ENCODE data around the gene DAND5. TPM values are rescaled to one million over a fixed set of nuclear protein-coding genes. Genes with fewer than 3 reads are reported as not detected.
A peak's percentile ranks its signal among the peaks of the same experiment; 100 is the strongest.
"Not testable (repeated sequence)": the region's sequence is repeated elsewhere in the genome, so short reads cannot be mapped to it uniquely, and the experiment has no call there.

Gene DAND5
- total RNA-seq, 2 experiments from 2014 or later: not detected

- not testable (repeated sequence) for H3K36me3 Mint-ChIP-seq (ENCODE audit: low read depth); DNase-seq; H3K9me3 Mint-ChIP-seq; H3K4me3 Mint-ChIP-seq; H3K4me1 Mint-ChIP-seq (ENCODE audit: low read depth); H3K27ac Mint-ChIP-seq; H3K27me3 Mint-ChIP-seq (ENCODE audit: low read depth)
- CTCF ChIA-PET: interaction anchor here (0.8 to 8.9 kb wide), 12 partner anchors 9 to 119 kb away, joined by 3 to 110 read pairs (median 16); no protein-coding TSS in a partner anchor
- intact Hi-C loops (cut with micrococcal nuclease): loop anchor here (5.0 kb wide), 1 partner anchor 456 kb away; no protein-coding TSS in a partner anchor
These were observed 6.7 kb downstream of the DAND5 start for GRCh38 chr19:12976109-12976508.

GRCh38 chr19:12979974-12980373, 10.6 kb downstream of the DAND5 start:
- intact Hi-C loops (cut with micrococcal nuclease): loop anchor here (2.0 to 5.0 kb wide), 2 partner anchors 283 to 452 kb away; no protein-coding TSS in a partner anchor
- no peak overlapping the region for H3K27ac Mint-ChIP-seq
- H3K9me3 Mint-ChIP-seq: no peaks in the 10 kb centered on the region
- CTCF ChIA-PET: interaction anchor here (0.9 to 8.9 kb wide), 6 partner anchors 15 to 115 kb away, joined by 3 to 110 read pairs (median 42); no protein-coding TSS in a partner anchor
- H3K27me3 Mint-ChIP-seq (ENCODE audit: low read depth): peaks cover 10% of the 10 kb centered on the region
- no peak overlapping the region for H3K4me3 Mint-ChIP-seq
- no peaks in the 10 kb centered on the region for H3K36me3 Mint-ChIP-seq (ENCODE audit: low read depth)
- H3K4me1 Mint-ChIP-seq (ENCODE audit: low read depth): no peaks in the 10 kb centered on the region
- DNase-seq: no peak

- peaks cover 7% of the 10 kb centered on the region for H3K27me3 Mint-ChIP-seq (ENCODE audit: low read depth)
- DNase-seq: no peak
- H3K27ac Mint-ChIP-seq: no peak overlapping the region
- CTCF ChIA-PET: interaction anchor here (0.9 to 5.3 kb wide), 7 partner anchors 15 to 117 kb away, joined by 3 to 53 read pairs (median 4); no protein-coding TSS in a partner anchor
- no peak overlapping the region for H3K4me3 Mint-ChIP-seq
- H3K9me3 Mint-ChIP-seq: no peaks in the 10 kb centered on the region
- intact Hi-C loops (cut with micrococcal nuclease): loop anchor here (1.0 to 2.0 kb wide), 3 partner anchors 48 to 79 kb away; no protein-coding TSS in a partner anchor
- no peaks in the 10 kb centered on the region for H3K36me3 Mint-ChIP-seq (ENCODE audit: low read depth)
- H3K4me1 Mint-ChIP-seq (ENCODE audit: low read depth): no peaks in the 10 kb centered on the region
These were observed 13.3 kb downstream of the DAND5 start for GRCh38 chr19:12982648-12983047.

- Mint-ChIP-seq H3K27ac (no peak overlapping the region), H3K4me1 (ENCODE audit: low read depth) (no peaks in the 10 kb centered on the region)
- CTCF ChIA-PET: interaction anchor here (0.9 to 5.3 kb wide), 8 partner anchors 15 to 116 kb away, joined by 3 to 53 read pairs (median 4); no protein-coding TSS in a partner anchor
These were observed 13.7 kb downstream of the DAND5 start for GRCh38 chr19:12983091-12983490.

GRCh38 chr19:12983542-12984142, 14.3 kb downstream of the DAND5 start:
- intact Hi-C loops (cut with micrococcal nuclease): loop anchor here (1.0 to 2.0 kb wide), 3 partner anchors 47 to 78 kb away; no protein-coding TSS in a partner anchor
- Mint-ChIP-seq H3K27me3 (ENCODE audit: low read depth) (no peaks in the 10 kb centered on the region), H3K4me1 (ENCODE audit: low read depth) (no peaks in the 10 kb centered on the region), H3K36me3 (ENCODE audit: low read depth) (no peaks in the 10 kb centered on the region), H3K4me3 (no peak overlapping the region), H3K27ac (no peak overlapping the region), H3K9me3 (no peaks in the 10 kb centered on the region)
- CTCF ChIA-PET: interaction anchor here (0.6 to 5.3 kb wide), 7 partner anchors 16 to 746 kb away, joined by 3 to 53 read pairs (median 4); no protein-coding TSS in a partner anchor
- peak; percentile 81 for DNase-seq

More at GRCh38 chr19:12983091-12983490, 13.7 kb downstream of the DAND5 start:
- no peak for DNase-seq
- Mint-ChIP-seq H3K4me3 (no peak overlapping the region), H3K27me3 (ENCODE audit: low read depth) (peaks cover 3% of the 10 kb centered on the region), H3K36me3 (ENCODE audit: low read depth) (no peaks in the 10 kb centered on the region), H3K9me3 (no peaks in the 10 kb centered on the region)
- intact Hi-C loops (cut with micrococcal nuclease): loop anchor here (1.0 to 2.0 kb wide), 3 partner anchors 48 to 78 kb away; no protein-coding TSS in a partner anchor

GRCh38 chr19:12984143-12984627, 14.8 kb downstream of the DAND5 start:
- no peak overlapping the region for H3K4me3 Mint-ChIP-seq
- DNase-seq: no peak
- intact Hi-C loops (cut with micrococcal nuclease): no loop called here
- H3K27ac Mint-ChIP-seq: no peak overlapping the region
- no peaks in the 10 kb centered on the region for H3K9me3 Mint-ChIP-seq
- no peaks in the 10 kb centered on the region for H3K27me3 Mint-ChIP-seq (ENCODE audit: low read depth)
- CTCF ChIA-PET: interaction anchor here (0.6 to 5.3 kb wide), 8 partner anchors 16 to 746 kb away, joined by 3 to 53 read pairs (median 4); no protein-coding TSS in a partner anchor
- H3K4me1 Mint-ChIP-seq (ENCODE audit: low read depth): no peaks in the 10 kb centered on the region
- no peaks in the 10 kb centered on the region for H3K36me3 Mint-ChIP-seq (ENCODE audit: low read depth)

- Mint-ChIP-seq H3K27ac (no peak overlapping the region), H3K36me3 (ENCODE audit: low read depth) (no peaks in the 10 kb centered on the region), H3K9me3 (no peaks in the 10 kb centered on the region), H3K4me1 (ENCODE audit: low read depth) (no peaks in the 10 kb centered on the region), H3K4me3 (no peak overlapping the region), H3K27me3 (ENCODE audit: low read depth) (no peaks in the 10 kb centered on the region)
- intact Hi-C loops (cut with micrococcal nuclease): no loop called here
- CTCF ChIA-PET: interaction anchor here (1.0 to 5.3 kb wide), 6 partner anchors 19 to 110 kb away, joined by 3 to 53 read pairs (median 4); no protein-coding TSS in a partner anchor
- no peak for DNase-seq
These were observed 15.3 kb downstream of the DAND5 start for GRCh38 chr19:12984683-12985048.

GRCh38 chr19:12985049-12985776, 15.8 kb downstream of the DAND5 start:
- Mint-ChIP-seq H3K4me1 (ENCODE audit: low read depth) (no peaks in the 10 kb centered on the region), H3K27me3 (ENCODE audit: low read depth) (no peaks in the 10 kb centered on the region), H3K27ac (no peak overlapping the region), H3K4me3 (no peak overlapping the region), H3K36me3 (ENCODE audit: low read depth) (no peaks in the 10 kb centered on the region), H3K9me3 (no peaks in the 10 kb centered on the region)
- intact Hi-C loops (cut with micrococcal nuclease): no loop called here
- CTCF ChIA-PET: interaction anchor here (0.9 to 5.3 kb wide), 8 partner anchors 9 to 119 kb away, joined by 3 to 53 read pairs (median 4); no protein-coding TSS in a partner anchor
- no peak for DNase-seq

GRCh38 chr19:12986726-12987125, 17.4 kb downstream of the DAND5 start:
- no peak for DNase-seq
- H3K27ac Mint-ChIP-seq: no peak overlapping the region
- no peaks in the 10 kb centered on the region for H3K4me1 Mint-ChIP-seq (ENCODE audit: low read depth)
- no peaks in the 10 kb centered on the region for H3K9me3 Mint-ChIP-seq
- CTCF ChIA-PET: interaction anchor here (1.0 to 5.3 kb wide), 2 partner anchors 9 to 73 kb away, joined by 3 to 53 read pairs; no protein-coding TSS in a partner anchor
- no peak overlapping the region for H3K4me3 Mint-ChIP-seq
- H3K27me3 Mint-ChIP-seq (ENCODE audit: low read depth): no peaks in the 10 kb centered on the region
- H3K36me3 Mint-ChIP-seq (ENCODE audit: low read depth): no peaks in the 10 kb centered on the region
- intact Hi-C loops (cut with micrococcal nuclease): no loop called here

- H3K9me3 Mint-ChIP-seq: no peaks in the 10 kb centered on the region
- H3K36me3 Mint-ChIP-seq (ENCODE audit: low read depth): no peaks in the 10 kb centered on the region
- CTCF ChIA-PET: no interaction called here
- intact Hi-C loops (cut with micrococcal nuclease): no loop called here
- no peak overlapping the region for H3K4me3 Mint-ChIP-seq
- DNase-seq: no peak
- no peaks in the 10 kb centered on the region for H3K4me1 Mint-ChIP-seq (ENCODE audit: low read depth)
- H3K27ac Mint-ChIP-seq: no peak overlapping the region
- H3K27me3 Mint-ChIP-seq (ENCODE audit: low read depth): no peaks in the 10 kb centered on the region
These were observed 17.8 kb downstream of the DAND5 start for GRCh38 chr19:12987190-12987589.

GRCh38 chr19:12987781-12988180, 18.4 kb downstream of the DAND5 start:
- DNase-seq: no peak
- H3K9me3 Mint-ChIP-seq: no peaks in the 10 kb centered on the region
- CTCF ChIA-PET: no interaction called here
- intact Hi-C loops (cut with micrococcal nuclease): no loop called here
- no peak overlapping the region for H3K27ac Mint-ChIP-seq
- H3K27me3 Mint-ChIP-seq (ENCODE audit: low read depth): no peaks in the 10 kb centered on the region
- no peaks in the 10 kb centered on the region for H3K4me1 Mint-ChIP-seq (ENCODE audit: low read depth)
- H3K4me3 Mint-ChIP-seq: no peak overlapping the region
- no peaks in the 10 kb centered on the region for H3K36me3 Mint-ChIP-seq (ENCODE audit: low read depth)

- no peak for DNase-seq
- no peaks in the 10 kb centered on the region for H3K9me3 Mint-ChIP-seq
- CTCF ChIA-PET: no interaction called here
- intact Hi-C loops (cut with micrococcal nuclease): no loop called here
- peaks cover 5% of the 10 kb centered on the region for H3K4me1 Mint-ChIP-seq (ENCODE audit: low read depth)
- no peak overlapping the region for H3K4me3 Mint-ChIP-seq
- no peaks in the 10 kb centered on the region for H3K27me3 Mint-ChIP-seq (ENCODE audit: low read depth)
- H3K27ac Mint-ChIP-seq: no peak overlapping the region
- no peaks in the 10 kb centered on the region for H3K36me3 Mint-ChIP-seq (ENCODE audit: low read depth)
These were observed 21.1 kb downstream of the DAND5 start for GRCh38 chr19:12990431-12990830.
